HEK293 (cell line): ENCODE measurements around the gene MCHR1.

Source experiments
- KLF10 ChIP-seq: fragments of 450-650 bp; IDR thresholded peaks from 2 replicates; pipeline ENCODE4 v1.5.1; 2018; ENCODE audit warnings: missing biosample characterization, mild to moderate bottlenecking, missing genetic modification characterization
- PRDM6 ChIP-seq: fragments of 450-650 bp; formaldehyde crosslinking; IDR thresholded peaks from 2 replicates; pipeline ENCODE4 v1.5.1; 2017; ENCODE audit warnings: missing biosample characterization, missing genetic modification characterization
- RBAK ChIP-seq: fragments of 450-650 bp; formaldehyde crosslinking; IDR thresholded peaks from 2 replicates; pipeline ENCODE4 v1.5.1; 2016; ENCODE audit warnings: missing biosample characterization, missing genetic modification characterization
- SCRT2 ChIP-seq: fragments of 450-650 bp; formaldehyde crosslinking; IDR thresholded peaks from 2 replicates; pipeline ENCODE4 v1.5.1; 2016; ENCODE audit warnings: missing biosample characterization, missing genetic modification characterization
- TCF7L2 ChIP-seq: IDR thresholded peaks from 2 replicates; pipeline ENCODE4 v1.6.1; 2011; ENCODE audit warnings: low read depth, mild to moderate bottlenecking, inconsistent platforms, low read length, moderate library complexity, borderline replicate concordance
- TRIM28 ChIP-seq: IDR thresholded peaks from 2 replicates; pipeline ENCODE4 v1.6.1; 2011; ENCODE audit warnings: low read length, control low read depth, borderline replicate concordance
- TSHZ1 ChIP-seq: fragments of 450-650 bp; formaldehyde crosslinking; IDR thresholded peaks from 2 replicates; pipeline ENCODE4 v1.5.1; 2016; ENCODE audit warnings: missing biosample characterization, missing genetic modification characterization, borderline replicate concordance
- ZFP41 ChIP-seq: fragments of 450-650 bp; formaldehyde crosslinking; IDR thresholded peaks from 2 replicates; pipeline ENCODE4 v1.5.1; 2016; ENCODE audit warnings: missing biosample characterization, missing genetic modification characterization, borderline replicate concordance
- ZNF10 ChIP-seq: fragments of 450-650 bp; formaldehyde crosslinking; IDR thresholded peaks from 2 replicates; pipeline ENCODE4 v1.5.1; 2017; ENCODE audit warnings: missing biosample characterization, missing genetic modification characterization
- ZNF155 ChIP-seq: fragments of 450-650 bp; formaldehyde crosslinking; IDR thresholded peaks from 2 replicates; pipeline ENCODE4 v1.5.1; 2016; ENCODE audit warnings: missing biosample characterization, missing genetic modification characterization
- ZNF19 ChIP-seq: fragments of 450-650 bp; formaldehyde crosslinking; IDR thresholded peaks from 2 replicates; pipeline ENCODE4; 2016; ENCODE audit warnings: missing biosample characterization, missing genetic modification characterization, low read depth
- ZNF223 ChIP-seq: fragments of 450-650 bp; formaldehyde crosslinking; IDR thresholded peaks from 2 replicates; pipeline ENCODE4 v1.5.1; 2016; ENCODE audit warnings: missing biosample characterization, missing genetic modification characterization
- ZNF248 ChIP-seq: fragments of 450-650 bp; formaldehyde crosslinking; IDR thresholded peaks from 2 replicates; pipeline ENCODE4 v1.5.1; 2017; ENCODE audit warnings: missing biosample characterization, missing genetic modification characterization
- ZNF433 ChIP-seq: fragments of 450-650 bp; formaldehyde crosslinking; IDR thresholded peaks from 2 replicates; pipeline ENCODE4 v1.5.1; 2016; ENCODE audit warnings: missing biosample characterization, missing genetic modification characterization, low read depth
- ZNF513 ChIP-seq: fragments of 450-650 bp; IDR thresholded peaks from 2 replicates; pipeline ENCODE4 v1.5.1; 2018; ENCODE audit warnings: missing biosample characterization, missing genetic modification characterization
- ZNF521 ChIP-seq: fragments of 450-650 bp; formaldehyde crosslinking; IDR thresholded peaks from 2 replicates; pipeline ENCODE4 v1.5.1; 2017; ENCODE audit warnings: missing biosample characterization, mild to moderate bottlenecking, missing genetic modification characterization
- ZNF610 ChIP-seq: fragments of 450-650 bp; formaldehyde crosslinking; IDR thresholded peaks from 2 replicates; pipeline ENCODE4 v1.5.1; 2016; ENCODE audit warnings: missing biosample characterization, missing genetic modification characterization, borderline replicate concordance
- ZNF768 ChIP-seq: fragments of 450-650 bp; formaldehyde crosslinking; IDR thresholded peaks from 2 replicates; pipeline ENCODE4 v1.5.1; 2018; ENCODE audit warnings: missing biosample characterization, mild to moderate bottlenecking, missing genetic modification characterization
- ZNF843 ChIP-seq: fragments of 450-650 bp; formaldehyde crosslinking; IDR thresholded peaks from 2 replicates; pipeline ENCODE4 v1.5.1; 2016; ENCODE audit warnings: missing biosample characterization, missing genetic modification characterization
- ZXDB ChIP-seq: fragments of 450-650 bp; formaldehyde crosslinking; IDR thresholded peaks from 2 replicates; pipeline ENCODE4 v1.5.1; 2016; ENCODE audit warnings: missing biosample characterization, missing genetic modification characterization
- TF ChIP-seq, protein P1 (sequence below): fragments of 450-650 bp; formaldehyde crosslinking; IDR thresholded peaks from 2 replicates; pipeline ENCODE4 v1.5.1; 2017; ENCODE audit warnings: missing biosample characterization, missing genetic modification characterization
- TF ChIP-seq, protein P2 (sequence below): fragments of 450-650 bp; formaldehyde crosslinking; IDR thresholded peaks from 2 replicates; pipeline ENCODE4 v1.5.0; 2017; ENCODE audit warnings: missing biosample characterization, missing genetic modification characterization, borderline replicate concordance
- TF ChIP-seq, protein P3 (sequence below): fragments of 450-650 bp; formaldehyde crosslinking; IDR thresholded peaks from 2 replicates; pipeline ENCODE4 v1.5.1; 2016; ENCODE audit warnings: missing biosample characterization, missing genetic modification characterization
- TF ChIP-seq, protein P4 (sequence below): fragments of 450-650 bp; formaldehyde crosslinking; IDR thresholded peaks from 2 replicates; pipeline ENCODE4 v1.5.1; 2017; ENCODE audit warnings: missing biosample characterization, mild to moderate bottlenecking, missing genetic modification characterization, moderate library complexity
- TF ChIP-seq, protein P5 (sequence below): fragments of 450-650 bp; formaldehyde crosslinking; IDR thresholded peaks from 2 replicates; pipeline ENCODE4 v1.5.1; 2017; ENCODE audit warnings: missing biosample characterization, missing genetic modification characterization

The MCHR1 gene

DNA sequence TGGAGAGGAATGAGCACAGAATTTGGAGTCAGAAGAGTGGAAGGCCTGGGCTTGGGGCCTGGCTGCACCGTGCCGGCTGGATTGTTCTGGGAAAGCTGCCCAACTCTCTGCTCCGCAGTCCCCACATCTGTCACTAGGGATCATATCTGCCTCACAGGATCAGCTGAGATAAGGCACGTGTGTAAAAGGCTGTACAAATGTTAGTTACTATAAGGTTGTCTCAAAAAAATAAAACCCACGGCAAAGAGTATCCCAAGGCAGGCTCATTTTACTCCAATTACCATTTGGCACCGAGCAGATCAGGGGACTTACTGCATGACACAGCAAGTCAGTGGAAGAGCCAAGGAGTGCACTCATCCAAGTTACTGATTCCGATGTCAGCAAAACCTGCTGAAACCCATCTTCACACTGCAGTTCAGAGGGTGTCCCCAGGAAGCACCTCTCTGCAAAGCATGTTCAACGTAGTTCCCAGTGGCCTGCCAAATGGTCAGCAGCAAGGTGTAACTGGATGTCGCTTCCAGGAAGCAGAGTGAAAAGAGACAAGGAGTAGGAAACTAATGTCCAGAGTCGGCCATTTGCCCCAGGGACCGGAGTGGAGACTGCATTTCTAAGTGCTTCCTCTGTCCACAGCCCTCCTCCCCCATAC is 24.6 kb upstream of the MCHR1 start (continued):
- TF ChIP-seq SCRT2 (tag by site-specific recombination), result no peak
- TF ChIP-seq, protein P1, sequence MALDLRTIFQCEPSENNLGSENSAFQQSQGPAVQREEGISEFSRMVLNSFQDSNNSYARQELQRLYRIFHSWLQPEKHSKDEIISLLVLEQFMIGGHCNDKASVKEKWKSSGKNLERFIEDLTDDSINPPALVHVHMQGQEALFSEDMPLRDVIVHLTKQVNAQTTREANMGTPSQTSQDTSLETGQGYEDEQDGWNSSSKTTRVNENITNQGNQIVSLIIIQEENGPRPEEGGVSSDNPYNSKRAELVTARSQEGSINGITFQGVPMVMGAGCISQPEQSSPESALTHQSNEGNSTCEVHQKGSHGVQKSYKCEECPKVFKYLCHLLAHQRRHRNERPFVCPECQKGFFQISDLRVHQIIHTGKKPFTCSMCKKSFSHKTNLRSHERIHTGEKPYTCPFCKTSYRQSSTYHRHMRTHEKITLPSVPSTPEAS (tag by site-specific recombination), result no peak
- no peak for TF ChIP-seq ZNF433
- TF ChIP-seq ZNF19 (tag by site-specific recombination), result no peak
- TF ChIP-seq, protein P2, sequence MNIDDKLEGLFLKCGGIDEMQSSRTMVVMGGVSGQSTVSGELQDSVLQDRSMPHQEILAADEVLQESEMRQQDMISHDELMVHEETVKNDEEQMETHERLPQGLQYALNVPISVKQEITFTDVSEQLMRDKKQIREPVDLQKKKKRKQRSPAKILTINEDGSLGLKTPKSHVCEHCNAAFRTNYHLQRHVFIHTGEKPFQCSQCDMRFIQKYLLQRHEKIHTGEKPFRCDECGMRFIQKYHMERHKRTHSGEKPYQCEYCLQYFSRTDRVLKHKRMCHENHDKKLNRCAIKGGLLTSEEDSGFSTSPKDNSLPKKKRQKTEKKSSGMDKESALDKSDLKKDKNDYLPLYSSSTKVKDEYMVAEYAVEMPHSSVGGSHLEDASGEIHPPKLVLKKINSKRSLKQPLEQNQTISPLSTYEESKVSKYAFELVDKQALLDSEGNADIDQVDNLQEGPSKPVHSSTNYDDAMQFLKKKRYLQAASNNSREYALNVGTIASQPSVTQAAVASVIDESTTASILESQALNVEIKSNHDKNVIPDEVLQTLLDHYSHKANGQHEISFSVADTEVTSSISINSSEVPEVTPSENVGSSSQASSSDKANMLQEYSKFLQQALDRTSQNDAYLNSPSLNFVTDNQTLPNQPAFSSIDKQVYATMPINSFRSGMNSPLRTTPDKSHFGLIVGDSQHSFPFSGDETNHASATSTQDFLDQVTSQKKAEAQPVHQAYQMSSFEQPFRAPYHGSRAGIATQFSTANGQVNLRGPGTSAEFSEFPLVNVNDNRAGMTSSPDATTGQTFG (tag by site-specific recombination), result no peak
- no peak for TF ChIP-seq RBAK (tag by site-specific recombination)
- TF ChIP-seq ZNF843 (tag by site-specific recombination), result 0 out of 2 replicates have a peak, but pooled peaks have one; percentile 30
- TF ChIP-seq, protein P3, sequence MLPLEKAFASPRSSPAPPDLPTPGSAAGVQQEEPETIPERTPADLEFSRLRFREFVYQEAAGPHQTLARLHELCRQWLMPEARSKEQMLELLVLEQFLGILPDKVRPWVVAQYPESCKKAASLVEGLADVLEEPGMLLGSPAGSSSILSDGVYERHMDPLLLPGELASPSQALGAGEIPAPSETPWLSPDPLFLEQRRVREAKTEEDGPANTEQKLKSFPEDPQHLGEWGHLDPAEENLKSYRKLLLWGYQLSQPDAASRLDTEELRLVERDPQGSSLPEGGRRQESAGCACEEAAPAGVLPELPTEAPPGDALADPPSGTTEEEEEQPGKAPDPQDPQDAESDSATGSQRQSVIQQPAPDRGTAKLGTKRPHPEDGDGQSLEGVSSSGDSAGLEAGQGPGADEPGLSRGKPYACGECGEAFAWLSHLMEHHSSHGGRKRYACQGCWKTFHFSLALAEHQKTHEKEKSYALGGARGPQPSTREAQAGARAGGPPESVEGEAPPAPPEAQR (tag by site-specific recombination), result no peak
- TF ChIP-seq KLF10 (tag by site-specific recombination), result no peak
- TF ChIP-seq ZFP41, result no peak
- TF ChIP-seq ZNF223 (tag by site-specific recombination), result no peak
- peak; percentile 68; the same call in 1 of the 2 replicates for TF ChIP-seq TRIM28
- TF ChIP-seq ZNF513, result no peak
- TF ChIP-seq ZNF248, result no peak
- TF ChIP-seq ZNF768, result no peak
- TF ChIP-seq TCF7L2, result no peak
- no peak for TF ChIP-seq ZNF155
- TF ChIP-seq ZNF521 (tag by site-specific recombination), result no peak
- TF ChIP-seq, protein P4, sequence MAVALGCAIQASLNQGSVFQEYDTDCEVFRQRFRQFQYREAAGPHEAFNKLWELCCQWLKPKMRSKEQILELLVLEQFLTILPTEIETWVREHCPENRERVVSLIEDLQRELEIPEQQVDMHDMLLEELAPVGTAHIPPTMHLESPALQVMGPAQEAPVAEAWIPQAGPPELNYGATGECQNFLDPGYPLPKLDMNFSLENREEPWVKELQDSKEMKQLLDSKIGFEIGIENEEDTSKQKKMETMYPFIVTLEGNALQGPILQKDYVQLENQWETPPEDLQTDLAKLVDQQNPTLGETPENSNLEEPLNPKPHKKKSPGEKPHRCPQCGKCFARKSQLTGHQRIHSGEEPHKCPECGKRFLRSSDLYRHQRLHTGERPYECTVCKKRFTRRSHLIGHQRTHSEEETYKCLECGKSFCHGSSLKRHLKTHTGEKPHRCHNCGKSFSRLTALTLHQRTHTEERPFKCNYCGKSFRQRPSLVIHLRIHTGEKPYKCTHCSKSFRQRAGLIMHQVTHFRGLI (tag by site-specific recombination), result no peak
- TF ChIP-seq ZNF610, result no peak
- TF ChIP-seq, protein P5, sequence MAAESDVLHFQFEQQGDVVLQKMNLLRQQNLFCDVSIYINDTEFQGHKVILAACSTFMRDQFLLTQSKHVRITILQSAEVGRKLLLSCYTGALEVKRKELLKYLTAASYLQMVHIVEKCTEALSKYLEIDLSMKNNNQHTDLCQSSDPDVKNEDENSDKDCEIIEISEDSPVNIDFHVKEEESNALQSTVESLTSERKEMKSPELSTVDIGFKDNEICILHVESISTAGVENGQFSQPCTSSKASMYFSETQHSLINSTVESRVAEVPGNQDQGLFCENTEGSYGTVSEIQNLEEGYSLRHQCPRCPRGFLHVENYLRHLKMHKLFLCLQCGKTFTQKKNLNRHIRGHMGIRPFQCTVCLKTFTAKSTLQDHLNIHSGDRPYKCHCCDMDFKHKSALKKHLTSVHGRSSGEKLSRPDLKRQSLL, result no peak
- TF ChIP-seq TSHZ1, result 0 out of 2 replicates have a peak, but pooled peaks have one; percentile 31
- no peak for TF ChIP-seq ZNF10 (tag by site-specific recombination)
- peak; percentile 26; the same call in 1 of the 2 replicates for TF ChIP-seq PRDM6
- peak; percentile 76 for TF ChIP-seq ZXDB
